CD14-positive monocyte (primary cell): ENCODE data around the gene BTAF1. TPM values are rescaled to one million over a fixed set of nuclear protein-coding genes. Genes with fewer than 3 reads are reported as not detected.

ENCODE experiments used
- DNase-seq, 3 donors: peaks; one replicate each; pipeline ENCODE4 v3.0.0-alpha.2; 2011 to 2022
- H2AFZ ChIP-seq: 2 replicates; pipeline ENCODE4 v1.6.0; 2012; ENCODE audit warnings: mild to moderate bottlenecking, low read depth, low read length, inconsistent platforms; ENCODE audit not compliant: insufficient read depth, poor library complexity, severe bottlenecking
- H3K27ac ChIP-seq, 2 donors: 1 replicate in 1 of 2; 2 replicates in 1 of 2; pipeline ENCODE4 v1.5.1; 2012 to 2013; ENCODE audit warnings: low read length in 2 of 2, control low read depth in 1 of 2, inconsistent platforms in 1 of 2, low read depth in 1 of 2, mild to moderate bottlenecking in 1 of 2
- H3K27me3 ChIP-seq, 2 donors: one replicate each; pipeline versions ENCODE4 v1.6.0 to v1.6.1; 2011 to 2013; ENCODE audit warnings: low read length in 2 of 2; ENCODE audit not compliant: control insufficient read depth in 2 of 2, insufficient read depth in 2 of 2
- H3K36me3 ChIP-seq, 2 donors: replicated peaks in 1 of 2; 1 replicate in 1 of 2; 2 replicates in 1 of 2; pipeline versions ENCODE4 v1.5.1 to v1.6.1; 2012 to 2013; ENCODE audit warnings: low read length in 2 of 2, control low read depth in 1 of 2, inconsistent platforms in 1 of 2, mild to moderate bottlenecking in 1 of 2; ENCODE audit not compliant: insufficient read depth in 2 of 2, control insufficient read depth in 1 of 2
- H3K4me1 ChIP-seq, 2 donors: 1 replicate in 1 of 2; 2 replicates in 1 of 2; pipeline versions ENCODE4 v1.5.1 to v1.6.1; 2012 to 2013; ENCODE audit warnings: low read length in 2 of 2, control low read depth in 1 of 2, inconsistent platforms in 1 of 2, mild to moderate bottlenecking in 1 of 2, moderate library complexity in 1 of 2; ENCODE audit not compliant: insufficient read depth in 2 of 2, control insufficient read depth in 1 of 2
- H3K4me2 ChIP-seq: replicated peaks from 2 replicates; pipeline ENCODE3; 2012; ENCODE audit warnings: low read length, moderate library complexity, mild to moderate bottlenecking; ENCODE audit not compliant: poor library complexity, severe bottlenecking; ENCODE audit errors: extremely low read depth
- H3K4me3 ChIP-seq, 3 experiments: fragments of 200-600 bp in 1 of 3; sonication (generic) in 1 of 3; replicated peaks in 1 of 3; 1 replicate in 2 of 3; 2 replicates in 1 of 3; pipeline ENCODE4 v1.5.1; 2011 to 2013; ENCODE audit warnings: low read length in 3 of 3, mild to moderate bottlenecking in 3 of 3, control low read depth in 2 of 3, low read depth in 2 of 3, inconsistent platforms in 1 of 3, moderate library complexity in 1 of 3
- H3K79me2 ChIP-seq: 2 replicates; pipeline ENCODE4 v1.6.0; 2012; ENCODE audit warnings: mild to moderate bottlenecking, control low read depth, inconsistent platforms, low read length, moderate library complexity; ENCODE audit not compliant: insufficient read depth
- H3K9ac ChIP-seq: 2 replicates; pipeline ENCODE4 v1.6.0; 2017; ENCODE audit warnings: low read length, mild to moderate bottlenecking; ENCODE audit not compliant: insufficient read depth, poor library complexity, severe bottlenecking
- H3K9me3 ChIP-seq, 2 donors: replicated peaks in 1 of 2; 1 replicate in 1 of 2; 2 replicates in 1 of 2; pipeline versions ENCODE4 v1.5.1 to v1.6.1; 2012 to 2013; ENCODE audit warnings: low read length in 2 of 2, control low read depth in 1 of 2; ENCODE audit not compliant: control insufficient read depth in 1 of 2, insufficient read depth in 1 of 2
- H4K20me1 ChIP-seq: 2 replicates; pipeline ENCODE4 v1.6.0; 2012; ENCODE audit warnings: mild to moderate bottlenecking, low read length, control low read depth, moderate library complexity; ENCODE audit not compliant: insufficient read depth
- H3K27ac Mint-ChIP-seq, 7 donors: one replicate each; pipeline ENCODE4 v1.8.0; 2020; ENCODE audit warnings: mild to moderate bottlenecking in 7 of 7, mixed read lengths in 7 of 7, moderate library complexity in 6 of 7, inconsistent platforms in 2 of 7
- H3K27me3 Mint-ChIP-seq, 3 donors: one replicate each; pipeline ENCODE4 v1.8.0; 2021 to 2022; ENCODE audit warnings: low read depth in 3 of 3, mild to moderate bottlenecking in 3 of 3, mixed read lengths in 3 of 3, moderate library complexity in 3 of 3, inconsistent platforms in 1 of 3
- H3K36me3 Mint-ChIP-seq, 2 donors: one replicate each; pipeline ENCODE4 v1.8.0; 2020; ENCODE audit warnings: mixed read lengths in 2 of 2, inconsistent platforms in 1 of 2, mild to moderate bottlenecking in 1 of 2
- H3K4me1 Mint-ChIP-seq: one replicate; pipeline ENCODE4 v1.8.0; 2020; ENCODE audit warnings: mild to moderate bottlenecking, mixed read lengths
- H3K4me3 Mint-ChIP-seq, 2 donors: one replicate each; pipeline ENCODE4 v1.8.0; 2020; ENCODE audit warnings: mild to moderate bottlenecking in 2 of 2, mixed read lengths in 2 of 2, moderate library complexity in 1 of 2
- H3K9me3 Mint-ChIP-seq, 7 donors: one replicate each; pipeline ENCODE4 v1.8.0; 2020 to 2022; ENCODE audit warnings: mixed read lengths in 7 of 7, mild to moderate bottlenecking in 6 of 7, moderate library complexity in 6 of 7, inconsistent platforms in 2 of 7
- WGBS: methylation state at CpG from one replicate; pipeline ENCODE4 v1.1.5; 2013; ENCODE audit warnings: missing lambda C conversion rate; ENCODE audit not compliant: insufficient coverage; 5-methylcytosine and 5-hydroxymethylcytosine counted together
- intact Hi-C, 2 donors: fragments of 100-400 bp; cut with micrococcal nuclease; formaldehyde crosslinking; loops; one replicate each; pipeline versions ENCODE4 v1.15.0 to v1.15.1; 2023
- polyA plus RNA-seq, 3 donors: library from polyadenylated mRNA; depleted of rRNA in 1 of 3; unstranded in 2 of 3; stranded (reverse) in 1 of 3; fragments of 300-500 nt in 2 of 3; fragments of >200 nt in 1 of 3; fragmentation: Illumina TruSeq in 2 of 3; gene quantifications; 1 replicate in 2 of 3; 2 replicates in 1 of 3; pipeline ENCODE4 v1.2.3, GENCODE V29; 2012 to 2021
- TF ChIP-seq, protein P1 (sequence below): fragments of 200-600 bp; IDR thresholded peaks from one replicate; pipeline ENCODE4 v1.8.0; 2022; ENCODE audit warnings: antibody characterized with exemption, mild to moderate bottlenecking

The BTAF1 gene
- polyA plus RNA-seq, 3 donors: 3.7 to 59.8 (median 5.1) TPM

DNA sequence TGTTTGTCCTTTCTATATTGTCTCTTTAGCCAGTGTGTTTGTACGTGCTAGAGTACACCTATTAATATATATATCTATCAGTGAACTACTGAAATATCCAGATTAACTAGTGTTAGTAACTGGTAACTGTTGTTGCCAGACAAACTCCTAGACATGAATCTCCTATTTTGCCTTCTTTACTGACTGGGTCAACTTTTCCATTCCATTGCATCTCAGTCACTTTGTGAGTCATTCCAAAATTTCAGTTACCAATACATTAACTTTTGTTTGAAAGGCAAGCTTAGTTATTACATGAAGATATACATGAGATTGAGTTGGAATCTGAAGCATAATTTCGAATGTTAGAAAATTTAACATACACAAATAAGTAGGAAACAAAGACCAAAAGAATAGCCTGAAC is 51.4 kb downstream of the BTAF1 start:
- H3K4me3 ChIP-seq: no peak overlapping the region
- no peaks in the 10 kb centered on the region for H4K20me1 ChIP-seq
- no CpG with 5 or more reads among the region's 2 CpGs for WGBS
- H3K36me3 Mint-ChIP-seq: peaks cover 77 to 83% of the 10 kb centered on the region in 2 donors
- no peaks in the 10 kb centered on the region for H3K4me1 ChIP-seq
- no peak overlapping the region for H3K27ac ChIP-seq
- no peaks in the 10 kb centered on the region for H3K27me3 ChIP-seq
- H3K9me3 Mint-ChIP-seq: no peaks in the 10 kb centered on the region
- H3K79me2 ChIP-seq: no peaks in the 10 kb centered on the region
- H2AFZ ChIP-seq: no peak overlapping the region
- H3K9ac ChIP-seq: no peak overlapping the region
- H3K36me3 ChIP-seq: peaks cover 51 to 97% of the 10 kb centered on the region in 2 donors
- intact Hi-C loops: no loop called here
- no peak overlapping the region for H3K4me3 Mint-ChIP-seq
- DNase-seq: no peak
- H3K27ac Mint-ChIP-seq: no peak overlapping the region
- no peaks in the 10 kb centered on the region for H3K27me3 Mint-ChIP-seq
- TF ChIP-seq, protein P1, sequence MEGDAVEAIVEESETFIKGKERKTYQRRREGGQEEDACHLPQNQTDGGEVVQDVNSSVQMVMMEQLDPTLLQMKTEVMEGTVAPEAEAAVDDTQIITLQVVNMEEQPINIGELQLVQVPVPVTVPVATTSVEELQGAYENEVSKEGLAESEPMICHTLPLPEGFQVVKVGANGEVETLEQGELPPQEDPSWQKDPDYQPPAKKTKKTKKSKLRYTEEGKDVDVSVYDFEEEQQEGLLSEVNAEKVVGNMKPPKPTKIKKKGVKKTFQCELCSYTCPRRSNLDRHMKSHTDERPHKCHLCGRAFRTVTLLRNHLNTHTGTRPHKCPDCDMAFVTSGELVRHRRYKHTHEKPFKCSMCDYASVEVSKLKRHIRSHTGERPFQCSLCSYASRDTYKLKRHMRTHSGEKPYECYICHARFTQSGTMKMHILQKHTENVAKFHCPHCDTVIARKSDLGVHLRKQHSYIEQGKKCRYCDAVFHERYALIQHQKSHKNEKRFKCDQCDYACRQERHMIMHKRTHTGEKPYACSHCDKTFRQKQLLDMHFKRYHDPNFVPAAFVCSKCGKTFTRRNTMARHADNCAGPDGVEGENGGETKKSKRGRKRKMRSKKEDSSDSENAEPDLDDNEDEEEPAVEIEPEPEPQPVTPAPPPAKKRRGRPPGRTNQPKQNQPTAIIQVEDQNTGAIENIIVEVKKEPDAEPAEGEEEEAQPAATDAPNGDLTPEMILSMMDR: no peak
- H3K4me1 Mint-ChIP-seq: no peaks in the 10 kb centered on the region
- no peaks in the 10 kb centered on the region for H3K9me3 ChIP-seq
- H3K4me2 ChIP-seq: no peak overlapping the region

DNA sequence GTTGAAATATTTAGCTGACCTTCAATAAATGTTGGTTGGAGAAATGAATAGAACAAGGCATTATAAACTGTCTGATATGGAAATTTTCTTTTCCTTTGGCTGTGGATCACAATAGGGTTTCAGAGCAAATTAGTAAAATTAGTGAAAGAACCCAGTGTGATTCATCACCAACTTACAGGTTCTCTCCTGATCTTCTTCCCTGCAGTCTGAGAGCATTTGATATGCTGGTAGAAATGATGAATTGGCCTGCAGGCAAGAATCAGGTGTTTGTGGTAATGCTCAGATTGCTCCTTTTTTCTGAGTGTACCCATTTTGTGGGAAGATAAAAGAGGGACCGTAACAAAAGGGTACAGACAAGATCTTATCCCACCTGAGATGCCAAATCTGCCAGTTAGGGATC is 51.9 kb downstream of the BTAF1 start:
- no peaks in the 10 kb centered on the region for H3K27me3 Mint-ChIP-seq
- intact Hi-C loops: no loop called here
- H3K79me2 ChIP-seq: no peaks in the 10 kb centered on the region
- DNase-seq: no peak
- H3K4me3 Mint-ChIP-seq: no peak overlapping the region
- H3K4me3 ChIP-seq: no peak overlapping the region
- H3K4me2 ChIP-seq: no peak overlapping the region
- no peaks in the 10 kb centered on the region for H3K4me1 ChIP-seq
- H3K36me3 Mint-ChIP-seq: peaks cover 77 to 83% of the 10 kb centered on the region in 2 donors
- H3K9me3 ChIP-seq: no peaks in the 10 kb centered on the region
- no peaks in the 10 kb centered on the region for H3K9me3 Mint-ChIP-seq
- no peaks in the 10 kb centered on the region for H4K20me1 ChIP-seq
- TF ChIP-seq, protein P1: no peak
- H3K4me1 Mint-ChIP-seq: no peaks in the 10 kb centered on the region
- no peak overlapping the region for H3K9ac ChIP-seq
- H2AFZ ChIP-seq: no peak overlapping the region
- H3K27ac Mint-ChIP-seq: peak overlapping the region in 1 of 7 donors; percentile 2
- H3K27me3 ChIP-seq: no peaks in the 10 kb centered on the region
- no peak overlapping the region for H3K27ac ChIP-seq
- WGBS: no CpG with 5 or more reads among the region's 1 CpG
- peaks cover 51 to 97% of the 10 kb centered on the region in 2 donors for H3K36me3 ChIP-seq
